ENCODE results near the gene SOS1. TPM values are rescaled to one million over a fixed set of nuclear protein-coding genes. Genes with fewer than 3 reads are reported as not detected.

Gene SOS1
- total RNA-seq, 6 experiments from 2014 or later, result 9.6 to 20.1 (median 16.5) TPM

DNA sequence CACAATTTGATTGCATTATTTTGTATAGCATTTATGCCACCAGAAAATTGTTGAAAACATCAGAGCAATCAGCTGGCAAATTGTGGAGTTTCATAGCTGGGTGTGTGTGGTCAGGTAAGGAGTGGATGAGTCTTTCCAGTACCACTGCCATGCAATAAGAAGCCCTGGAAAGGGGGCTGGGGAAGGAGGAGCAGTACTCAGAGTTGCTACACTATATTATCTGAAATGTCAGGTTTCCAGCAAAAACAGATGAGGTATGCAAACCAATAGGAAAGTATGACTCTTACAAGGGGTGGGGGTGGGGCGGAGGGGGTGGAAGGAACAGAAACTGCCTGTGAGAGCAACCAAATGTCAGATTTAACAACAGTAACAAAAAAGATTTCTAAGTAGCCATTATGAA lies 112.2 kb downstream of the SOS1 start:
- Histone ChIP-seq H3K27me3 (no peaks in the 10 kb centered on the region), H3K4me1 (no peaks in the 10 kb centered on the region), H3K36me3 (peaks cover 0 to 22% (median 5%) of the 10 kb centered on the region in 4 donors), H3K27ac (no peak overlapping the region), H3K4me3 (no peak overlapping the region), H3K9me3 (no peaks in the 10 kb centered on the region)
- intact Hi-C loops (cut with DNase I), result no loop called here
- DNase-seq, result no peak
- ATAC-seq, result peak in 1 of 4 donors; percentile 22
- TF ChIP-seq, protein P1, sequence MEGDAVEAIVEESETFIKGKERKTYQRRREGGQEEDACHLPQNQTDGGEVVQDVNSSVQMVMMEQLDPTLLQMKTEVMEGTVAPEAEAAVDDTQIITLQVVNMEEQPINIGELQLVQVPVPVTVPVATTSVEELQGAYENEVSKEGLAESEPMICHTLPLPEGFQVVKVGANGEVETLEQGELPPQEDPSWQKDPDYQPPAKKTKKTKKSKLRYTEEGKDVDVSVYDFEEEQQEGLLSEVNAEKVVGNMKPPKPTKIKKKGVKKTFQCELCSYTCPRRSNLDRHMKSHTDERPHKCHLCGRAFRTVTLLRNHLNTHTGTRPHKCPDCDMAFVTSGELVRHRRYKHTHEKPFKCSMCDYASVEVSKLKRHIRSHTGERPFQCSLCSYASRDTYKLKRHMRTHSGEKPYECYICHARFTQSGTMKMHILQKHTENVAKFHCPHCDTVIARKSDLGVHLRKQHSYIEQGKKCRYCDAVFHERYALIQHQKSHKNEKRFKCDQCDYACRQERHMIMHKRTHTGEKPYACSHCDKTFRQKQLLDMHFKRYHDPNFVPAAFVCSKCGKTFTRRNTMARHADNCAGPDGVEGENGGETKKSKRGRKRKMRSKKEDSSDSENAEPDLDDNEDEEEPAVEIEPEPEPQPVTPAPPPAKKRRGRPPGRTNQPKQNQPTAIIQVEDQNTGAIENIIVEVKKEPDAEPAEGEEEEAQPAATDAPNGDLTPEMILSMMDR (IDR thresholded peaks at IDR 0.05), result no peak
- TF ChIP-seq POLR2A (IDR thresholded peaks at IDR 0.05), result no peak
- WGBS (ENCODE audit: insufficient coverage, low coverage, low lambda C conversion rate, missing lambda C conversion rate), result 83% methylated on average over 1 of the region's 1 CpG

GRCh38 chr2:39007875-39008504 lies 112.9 kb downstream of the SOS1 start:
- no peaks in the 10 kb centered on the region for H3K27me3 ChIP-seq
- DNase-seq, result no peak
- TF ChIP-seq, protein P1 (IDR thresholded peaks at IDR 0.05), result no peak
- TF ChIP-seq POLR2A (IDR thresholded peaks at IDR 0.05), result no peak
- intact Hi-C loops (cut with DNase I), result no loop called here
- no peak overlapping the region for H3K27ac ChIP-seq
- H3K4me3 ChIP-seq, result no peak overlapping the region
- no peaks in the 10 kb centered on the region for H3K4me1 ChIP-seq
- H3K36me3 ChIP-seq, result peaks cover 0 to 18% (median 4%) of the 10 kb centered on the region in 4 donors
- ATAC-seq, result no peak
- 93% methylated on average over 3 of the region's 5 CpGs for WGBS (ENCODE audit: insufficient coverage, low coverage, low lambda C conversion rate, missing lambda C conversion rate)
- no peaks in the 10 kb centered on the region for H3K9me3 ChIP-seq

GRCh38 chr2:39000552-39000951 lies 120.3 kb downstream of the SOS1 start:
- 95% methylated on average over 2 of the region's 2 CpGs for WGBS (ENCODE audit: insufficient coverage, low coverage, low lambda C conversion rate, missing lambda C conversion rate)
- intact Hi-C loops (cut with DNase I), result no loop called here
- Histone ChIP-seq H3K27me3 (no peaks in the 10 kb centered on the region), H3K36me3 (peaks cover 0 to 19% (median 2%) of the 10 kb centered on the region in 4 donors), H3K4me3 (no peak overlapping the region), H3K9me3 (no peaks in the 10 kb centered on the region), H3K4me1 (peaks cover 0 to 3% (median 0%) of the 10 kb centered on the region in 4 donors), H3K27ac (no peak overlapping the region)
- DNase-seq (no peak), ATAC-seq (no peak)
- TF ChIP-seq POLR2A (IDR thresholded peaks at IDR 0.05), result no peak
- TF ChIP-seq, protein P1 (IDR thresholded peaks at IDR 0.05), result no peak

DNA sequence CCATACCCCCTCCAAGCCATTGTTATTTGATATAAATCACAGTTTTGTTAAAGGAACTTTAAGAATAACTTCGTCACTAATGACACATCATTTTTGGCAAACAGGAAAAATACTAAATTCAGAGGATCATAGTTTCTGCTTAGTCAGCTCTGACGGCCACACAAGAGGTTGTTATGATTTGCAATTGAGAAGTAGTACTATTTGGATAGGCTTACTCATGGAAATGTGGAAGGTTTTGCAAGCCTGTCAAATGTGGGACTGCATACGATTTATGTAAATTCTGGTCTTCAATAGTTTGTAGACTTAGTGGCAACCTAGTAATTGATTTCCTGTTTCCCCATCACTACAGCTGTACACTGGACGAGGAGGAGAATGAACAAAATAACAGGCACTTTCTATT lies 123.1 kb downstream of the SOS1 start:
- no peak overlapping the region for H3K4me3 ChIP-seq
- no peaks in the 10 kb centered on the region for H3K27me3 ChIP-seq
- WGBS (ENCODE audit: insufficient coverage, low coverage, low lambda C conversion rate, missing lambda C conversion rate), result 27% methylated on average over 4 of the region's 4 CpGs
- H3K36me3 ChIP-seq, result peaks cover 0 to 32% (median 3%) of the 10 kb centered on the region in 4 donors
- ATAC-seq (peak in 3 of 4 donors; percentile 5 to 71 (median 54)), DNase-seq (no peak)
- H3K27ac ChIP-seq, result no peak overlapping the region
- H3K4me1 ChIP-seq, result peaks cover 0 to 3% (median 0%) of the 10 kb centered on the region in 4 donors
- TF ChIP-seq POLR2A (IDR thresholded peaks at IDR 0.05), result no peak
- TF ChIP-seq, protein P1 (IDR thresholded peaks at IDR 0.05), result no peak
- intact Hi-C loops (cut with DNase I), result no loop called here
- no peaks in the 10 kb centered on the region for H3K9me3 ChIP-seq

Data from right lobe of liver (tissue), 6 donors.